Cardiac muscle cell (in vitro differentiated cells and primary cell): ENCODE results near the gene RYR2. TPM values are rescaled to one million over a fixed set of nuclear protein-coding genes. Genes with fewer than 3 reads are reported as not detected.

Source experiments
- DNase-seq, 2 donors: peaks; one replicate each; pipeline versions ENCODE4 v3.0.0 to v3.0.0-alpha.2; 2010 to 2017; ENCODE audit warnings: low read depth in 1 of 2, low spot score in 1 of 2
- H3K27ac ChIP-seq: fragments of 200-600 bp; sonication (generic); 2 replicates; pipeline ENCODE4 v1.5.1; 2016
- H3K27me3 ChIP-seq: fragments of 200-600 bp; sonication (generic); 2 replicates; pipeline ENCODE4 v1.6.0; 2016; ENCODE audit warnings: control low read depth
- H3K36me3 ChIP-seq: fragments of 200-600 bp; sonication (generic); 2 replicates; pipeline ENCODE4 v1.5.1; 2016; ENCODE audit warnings: control low read depth
- H3K4me1 ChIP-seq: fragments of 200-600 bp; sonication (generic); 2 replicates; pipeline ENCODE4 v1.8.1; 2017; ENCODE audit warnings: low read depth, mild to moderate bottlenecking, mixed run types
- H3K4me3 ChIP-seq: fragments of 200-600 bp; sonication (generic); 2 replicates; pipeline ENCODE4 v1.5.1; 2016; ENCODE audit warnings: mild to moderate bottlenecking
- H3K9me3 ChIP-seq: fragments of 200-600 bp; sonication (generic); 2 replicates; pipeline ENCODE4 v1.5.1; 2017; ENCODE audit warnings: low read depth, mild to moderate bottlenecking, control low read depth
- polyA plus RNA-seq: library from polyadenylated mRNA; unstranded; fragments of >200 nt; fragmentation: Nextera tagmentation; extraction: Ambion mirVana; gene quantifications from 2 replicates; pipeline ENCODE4 v1.2.1, GENCODE V29; 2016
- total RNA-seq: library from RNA; depleted of rRNA; stranded (reverse); fragments of >200 nt; gene quantifications from 2 replicates; pipeline ENCODE4 v1.2.3, GENCODE V29; 2016
- TF ChIP-seq, protein P1 (sequence below): IDR thresholded peaks from 2 replicates; pipeline ENCODE4 v1.5.1; 2012; ENCODE audit warnings: low read depth, mild to moderate bottlenecking, low read length

RYR2 gene
- total and polyA plus RNA-seq, 2 experiments from 2014 or later = 29.8 to 155 TPM

DNA sequence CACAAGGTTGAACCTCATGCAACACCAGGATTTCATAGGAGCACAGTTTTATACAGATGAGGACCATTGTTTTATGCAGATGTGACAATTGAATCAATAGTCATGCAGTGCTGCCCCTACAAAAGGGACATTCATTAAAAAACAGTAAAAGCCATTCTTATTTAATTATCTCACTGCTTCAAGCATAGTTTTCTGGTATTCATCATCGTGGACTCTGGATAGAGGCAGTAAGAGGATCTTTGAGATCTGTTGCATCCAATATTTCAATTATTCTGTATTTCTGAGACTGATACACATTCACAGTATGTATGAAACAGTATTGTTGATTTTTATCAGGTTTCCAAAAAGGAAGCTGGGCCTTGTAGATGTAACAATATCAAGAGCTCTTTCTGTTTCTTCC, 237.6 kb downstream of the RYR2 start:
- H3K9me3 ChIP-seq = no peaks in the 10 kb centered on the region
- TF ChIP-seq, protein P1, sequence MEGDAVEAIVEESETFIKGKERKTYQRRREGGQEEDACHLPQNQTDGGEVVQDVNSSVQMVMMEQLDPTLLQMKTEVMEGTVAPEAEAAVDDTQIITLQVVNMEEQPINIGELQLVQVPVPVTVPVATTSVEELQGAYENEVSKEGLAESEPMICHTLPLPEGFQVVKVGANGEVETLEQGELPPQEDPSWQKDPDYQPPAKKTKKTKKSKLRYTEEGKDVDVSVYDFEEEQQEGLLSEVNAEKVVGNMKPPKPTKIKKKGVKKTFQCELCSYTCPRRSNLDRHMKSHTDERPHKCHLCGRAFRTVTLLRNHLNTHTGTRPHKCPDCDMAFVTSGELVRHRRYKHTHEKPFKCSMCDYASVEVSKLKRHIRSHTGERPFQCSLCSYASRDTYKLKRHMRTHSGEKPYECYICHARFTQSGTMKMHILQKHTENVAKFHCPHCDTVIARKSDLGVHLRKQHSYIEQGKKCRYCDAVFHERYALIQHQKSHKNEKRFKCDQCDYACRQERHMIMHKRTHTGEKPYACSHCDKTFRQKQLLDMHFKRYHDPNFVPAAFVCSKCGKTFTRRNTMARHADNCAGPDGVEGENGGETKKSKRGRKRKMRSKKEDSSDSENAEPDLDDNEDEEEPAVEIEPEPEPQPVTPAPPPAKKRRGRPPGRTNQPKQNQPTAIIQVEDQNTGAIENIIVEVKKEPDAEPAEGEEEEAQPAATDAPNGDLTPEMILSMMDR = no peak

DNA sequence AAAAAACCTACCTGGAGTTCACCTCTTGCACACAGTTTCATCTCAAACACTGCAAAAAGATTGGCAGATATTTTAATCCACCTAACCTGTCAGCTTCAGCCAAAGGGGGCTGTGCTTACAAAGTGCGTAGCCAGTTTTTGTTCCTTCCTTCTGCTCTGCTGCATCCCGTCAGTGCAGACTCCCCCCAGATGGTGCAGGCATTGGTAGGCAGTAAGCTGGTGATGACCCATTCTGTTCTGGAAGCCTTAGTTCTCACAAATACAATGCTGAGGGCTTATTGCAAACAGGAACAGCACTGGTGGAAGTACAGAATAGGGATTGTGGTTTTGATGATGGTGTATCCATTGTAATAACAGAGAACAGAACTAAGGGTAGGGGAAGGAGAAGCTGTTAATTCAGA, 239.5 kb downstream of the RYR2 start:
- no peak for DNase-seq
- H3K27me3 ChIP-seq = no peaks in the 10 kb centered on the region
- H3K9me3 ChIP-seq = no peaks in the 10 kb centered on the region
- peaks cover 3% of the 10 kb centered on the region for H3K36me3 ChIP-seq
- H3K27ac ChIP-seq = peak overlapping the region; percentile 58
- H3K4me3 ChIP-seq = no peak overlapping the region
- no peaks in the 10 kb centered on the region for H3K4me1 ChIP-seq
- TF ChIP-seq, protein P1 = no peak

More for the DNA sequence above, 237.6 kb downstream of the RYR2 start:
- DNase-seq = no peak
- H3K4me1 ChIP-seq = no peaks in the 10 kb centered on the region
- peaks cover 3% of the 10 kb centered on the region for H3K36me3 ChIP-seq
- H3K4me3 ChIP-seq = no peak overlapping the region
- peak overlapping the region; percentile 45 for H3K27ac ChIP-seq
- no peaks in the 10 kb centered on the region for H3K27me3 ChIP-seq

- DNase-seq = no peak
- no peaks in the 10 kb centered on the region for H3K9me3 ChIP-seq
- H3K27me3 ChIP-seq = no peaks in the 10 kb centered on the region
- no peaks in the 10 kb centered on the region for H3K4me1 ChIP-seq
- peaks cover 3% of the 10 kb centered on the region for H3K36me3 ChIP-seq
- H3K4me3 ChIP-seq = no peak overlapping the region
- TF ChIP-seq, protein P1 = no peak
- H3K27ac ChIP-seq = peak overlapping the region; percentile 46
Measured at GRCh38 chr1:237282208-237282783, 240.3 kb downstream of the RYR2 start.

- TF ChIP-seq, protein P1 = no peak
- Histone ChIP-seq H3K4me3 (no peak overlapping the region), H3K36me3 (no peaks in the 10 kb centered on the region), H3K27ac (peak overlapping the region; percentile 63), H3K27me3 (no peaks in the 10 kb centered on the region), H3K9me3 (no peaks in the 10 kb centered on the region), H3K4me1 (peaks cover 8% of the 10 kb centered on the region)
- DNase-seq = peak; percentile 0 to 42
Measured at GRCh38 chr1:237287876-237288521, 246.0 kb downstream of the RYR2 start.

- H3K4me3 ChIP-seq = no peak overlapping the region
- H3K4me1 ChIP-seq = peaks cover 8% of the 10 kb centered on the region
- H3K9me3 ChIP-seq = no peaks in the 10 kb centered on the region
- H3K27ac ChIP-seq = no peak overlapping the region
- no peak for DNase-seq
- no peaks in the 10 kb centered on the region for H3K36me3 ChIP-seq
- TF ChIP-seq, protein P1 = no peak
- no peaks in the 10 kb centered on the region for H3K27me3 ChIP-seq
Measured at GRCh38 chr1:237293804-237294203, 251.8 kb downstream of the RYR2 start.
